GM18858 (cell line): Measurements from ENCODE around the gene NFYC.

Source experiments
- ATAC-seq: cut with Tn5 transposase; IDR thresholded peaks from one replicate; pipeline ENCODE4 v1.9.1; 2021; ENCODE audit not compliant: unreplicated experiment

The NFYC gene

GRCh38 chr1:40818264-40818961 is 126.9 kb downstream of the NFYC start:
- no peak for ATAC-seq

- no peak for ATAC-seq
These were observed 127.6 kb downstream of the NFYC start for GRCh38 chr1:40819101-40819500.

GRCh38 chr1:40820251-40820797 is 128.8 kb downstream of the NFYC start:
- ATAC-seq = no peak
